ENCODE results near the gene TADA3. TPM values are rescaled to one million over a fixed set of nuclear protein-coding genes. Genes with fewer than 3 reads are reported as not detected.

The TADA3 gene
- total and polyA plus RNA-seq, 2 experiments from 2014 or later: 97.2 to 137 TPM

DNA sequence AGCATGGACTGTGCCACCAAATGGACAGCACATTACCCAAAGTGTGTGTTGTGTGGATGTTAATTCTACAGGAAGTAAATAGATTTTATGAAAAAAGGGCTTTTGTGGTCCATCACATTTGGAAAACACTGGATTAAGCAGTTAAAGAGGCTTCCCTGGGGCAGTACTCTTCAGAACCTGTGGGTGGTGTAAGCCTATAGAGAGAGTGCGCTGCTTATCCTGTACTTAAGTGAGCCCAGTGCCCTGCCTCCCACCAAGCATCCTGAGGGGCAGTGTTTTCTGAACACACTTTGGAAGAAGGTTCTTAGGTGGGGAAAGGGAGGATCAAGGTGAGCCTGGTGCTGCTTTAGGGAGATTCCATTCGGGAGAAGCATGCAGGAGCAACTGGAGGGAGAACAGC, 28.7 kb upstream of the TADA3 start:
- no peaks in the 10 kb centered on the region for H3K4me1 ChIP-seq (ENCODE audit: low read depth)
- no peak overlapping the region for H3K27ac ChIP-seq
- no peaks in the 10 kb centered on the region for H3K27me3 ChIP-seq
- H3K9me3 ChIP-seq (ENCODE audit: low read depth): no peaks in the 10 kb centered on the region
- no peak overlapping the region for H3K4me3 ChIP-seq
- TF ChIP-seq, protein P1, sequence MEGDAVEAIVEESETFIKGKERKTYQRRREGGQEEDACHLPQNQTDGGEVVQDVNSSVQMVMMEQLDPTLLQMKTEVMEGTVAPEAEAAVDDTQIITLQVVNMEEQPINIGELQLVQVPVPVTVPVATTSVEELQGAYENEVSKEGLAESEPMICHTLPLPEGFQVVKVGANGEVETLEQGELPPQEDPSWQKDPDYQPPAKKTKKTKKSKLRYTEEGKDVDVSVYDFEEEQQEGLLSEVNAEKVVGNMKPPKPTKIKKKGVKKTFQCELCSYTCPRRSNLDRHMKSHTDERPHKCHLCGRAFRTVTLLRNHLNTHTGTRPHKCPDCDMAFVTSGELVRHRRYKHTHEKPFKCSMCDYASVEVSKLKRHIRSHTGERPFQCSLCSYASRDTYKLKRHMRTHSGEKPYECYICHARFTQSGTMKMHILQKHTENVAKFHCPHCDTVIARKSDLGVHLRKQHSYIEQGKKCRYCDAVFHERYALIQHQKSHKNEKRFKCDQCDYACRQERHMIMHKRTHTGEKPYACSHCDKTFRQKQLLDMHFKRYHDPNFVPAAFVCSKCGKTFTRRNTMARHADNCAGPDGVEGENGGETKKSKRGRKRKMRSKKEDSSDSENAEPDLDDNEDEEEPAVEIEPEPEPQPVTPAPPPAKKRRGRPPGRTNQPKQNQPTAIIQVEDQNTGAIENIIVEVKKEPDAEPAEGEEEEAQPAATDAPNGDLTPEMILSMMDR (IDR thresholded peaks at IDR 0.05; ENCODE audit: low read depth, low read length): peak; percentile 49
- no peaks in the 10 kb centered on the region for H3K36me3 ChIP-seq
- DNase-seq (ENCODE audit: low read depth in 1 of 2, low spot score in 1 of 2): peak; percentile 41 to 52

DNA sequence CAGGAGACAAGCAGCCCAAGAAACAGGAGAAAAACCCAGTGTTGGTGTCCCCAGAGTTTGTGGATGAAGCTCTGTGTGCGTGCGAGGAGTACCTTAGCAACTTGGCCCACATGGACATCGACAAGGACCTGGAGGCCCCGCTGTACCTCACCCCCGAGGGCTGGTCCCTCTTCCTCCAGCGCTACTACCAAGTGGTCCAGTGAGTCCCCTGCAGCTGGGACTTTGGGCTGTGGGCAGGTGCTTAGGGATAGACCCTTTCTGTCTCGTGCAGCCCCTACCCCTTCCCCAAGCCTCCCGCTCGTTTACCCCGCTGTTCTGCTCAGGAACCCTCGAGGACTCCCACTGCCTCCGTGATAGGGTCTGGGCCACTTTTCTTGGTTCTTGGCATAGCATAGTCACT, 28.3 kb upstream of the TADA3 start:
- Histone ChIP-seq H3K9me3 (ENCODE audit: low read depth) (no peaks in the 10 kb centered on the region), H3K27ac (no peak overlapping the region), H3K27me3 (no peaks in the 10 kb centered on the region), H3K4me3 (no peak overlapping the region), H3K4me1 (ENCODE audit: low read depth) (no peaks in the 10 kb centered on the region), H3K36me3 (no peaks in the 10 kb centered on the region)
- TF ChIP-seq, protein P1 (IDR thresholded peaks at IDR 0.05; ENCODE audit: low read depth, low read length): no peak
- no peak for DNase-seq (ENCODE audit: low read depth in 1 of 2, low spot score in 1 of 2)

DNA sequence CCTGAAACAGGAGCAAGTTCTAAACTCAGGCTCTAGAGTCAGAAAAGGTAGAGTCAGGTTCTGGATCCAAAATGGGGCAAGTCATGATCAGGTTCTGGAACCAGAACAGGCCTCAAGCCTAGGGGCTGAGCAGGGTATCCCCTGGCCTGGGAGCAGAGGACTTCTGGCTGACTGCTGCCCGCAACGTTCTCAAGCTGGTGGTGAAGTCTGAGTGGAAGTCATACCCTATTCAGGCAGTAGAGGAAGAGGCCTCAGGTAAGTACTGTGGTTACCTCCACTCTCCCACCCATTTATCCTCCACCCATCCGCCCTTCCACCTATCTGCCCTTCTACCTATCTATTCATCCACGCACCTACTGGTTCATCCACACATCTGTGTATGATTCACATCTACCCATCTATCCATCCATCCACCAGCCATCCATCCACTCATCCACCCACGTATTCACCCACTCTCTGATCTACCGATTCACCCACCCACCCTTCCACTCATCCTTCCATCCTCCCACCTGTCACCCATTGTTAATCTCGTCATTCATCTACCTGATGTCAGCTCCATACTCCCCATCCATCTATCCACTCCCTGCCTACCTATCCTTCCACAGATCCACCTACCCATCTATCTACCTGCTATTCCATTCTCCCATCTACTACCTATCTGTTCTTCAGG, 26.5 kb upstream of the TADA3 start:
- H3K27me3 ChIP-seq: no peaks in the 10 kb centered on the region
- no peaks in the 10 kb centered on the region for H3K9me3 ChIP-seq (ENCODE audit: low read depth)
- H3K4me1 ChIP-seq (ENCODE audit: low read depth): no peaks in the 10 kb centered on the region
- H3K27ac ChIP-seq: no peak overlapping the region
- TF ChIP-seq, protein P1 (IDR thresholded peaks at IDR 0.05; ENCODE audit: low read depth, low read length): no peak
- no peaks in the 10 kb centered on the region for H3K36me3 ChIP-seq
- H3K4me3 ChIP-seq: no peak overlapping the region
- no peak for DNase-seq (ENCODE audit: low read depth in 1 of 2, low spot score in 1 of 2)

DNA sequence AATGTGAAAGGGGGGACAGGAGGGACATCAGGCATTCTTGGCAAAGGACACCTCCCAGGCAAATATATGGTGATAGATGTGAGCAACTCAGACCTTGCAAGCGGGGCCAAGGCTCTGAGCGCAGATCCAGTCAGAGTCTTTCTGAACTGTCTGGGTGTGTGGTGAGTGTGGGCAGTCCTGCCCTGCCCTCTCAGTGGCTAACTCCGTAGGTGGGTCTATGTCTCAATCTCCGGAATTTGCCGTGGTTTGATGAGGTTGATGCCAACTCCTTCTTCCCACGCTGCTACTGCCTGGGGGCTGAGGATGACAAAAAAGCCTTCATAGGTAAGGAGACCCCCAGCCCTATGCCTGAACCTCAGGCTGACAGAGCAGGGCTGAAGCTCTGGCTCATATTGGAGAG, 25.2 kb upstream of the TADA3 start:
- no peaks in the 10 kb centered on the region for H3K4me1 ChIP-seq (ENCODE audit: low read depth)
- no peaks in the 10 kb centered on the region for H3K9me3 ChIP-seq (ENCODE audit: low read depth)
- no peaks in the 10 kb centered on the region for H3K27me3 ChIP-seq
- TF ChIP-seq, protein P1 (IDR thresholded peaks at IDR 0.05; ENCODE audit: low read depth, low read length): no peak
- no peak overlapping the region for H3K27ac ChIP-seq
- H3K36me3 ChIP-seq: no peaks in the 10 kb centered on the region
- no peak for DNase-seq (ENCODE audit: low read depth in 1 of 2, low spot score in 1 of 2)
- no peak overlapping the region for H3K4me3 ChIP-seq

DNA sequence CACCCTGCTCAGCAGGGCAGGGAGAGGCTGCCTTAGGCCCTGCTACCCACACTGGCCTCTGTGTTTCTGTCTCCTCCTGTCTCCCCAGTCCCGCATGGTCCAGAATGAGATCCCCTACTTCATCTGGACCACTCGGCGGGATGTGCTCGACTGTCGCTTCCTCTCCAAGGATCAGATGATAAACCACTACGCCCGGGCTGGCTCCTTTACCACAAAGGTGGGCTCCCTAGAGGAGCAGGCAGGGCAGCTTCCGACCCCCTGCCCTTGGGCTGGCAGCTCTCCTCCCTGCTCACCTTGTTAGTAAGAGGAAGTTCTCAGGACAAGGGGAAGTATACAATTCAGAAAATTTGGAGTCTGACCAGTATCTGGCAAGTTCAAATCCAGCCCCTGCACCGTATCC, 23.7 kb upstream of the TADA3 start:
- TF ChIP-seq, protein P1 (IDR thresholded peaks at IDR 0.05; ENCODE audit: low read depth, low read length): no peak
- Histone ChIP-seq H3K36me3 (no peaks in the 10 kb centered on the region), H3K4me1 (ENCODE audit: low read depth) (no peaks in the 10 kb centered on the region), H3K4me3 (no peak overlapping the region), H3K27me3 (no peaks in the 10 kb centered on the region), H3K9me3 (ENCODE audit: low read depth) (no peaks in the 10 kb centered on the region), H3K27ac (no peak overlapping the region)
- no peak for DNase-seq (ENCODE audit: low read depth in 1 of 2, low spot score in 1 of 2)

Data from cardiac muscle cell (in vitro differentiated cells and primary cell).